ENCODE results near the gene TRNP1.

Gene TRNP1

GRCh38 chr1:26994787-26995517, 1.5 kb downstream of the TRNP1 start:
- H3K4me3 ChIP-seq (ENCODE audit: low read depth, low read length), result peak overlapping the region; percentile 86
- H3K27me3 ChIP-seq (ENCODE audit: control insufficient read depth, insufficient read depth, low read length), result peaks cover 18% of the 10 kb centered on the region; the same call in 1 of the 2 replicates
- H3K27ac ChIP-seq (ENCODE audit: low read depth, low read length), result no peak overlapping the region
- peaks cover 62% of the 10 kb centered on the region for H3K4me1 ChIP-seq (ENCODE audit: control insufficient read depth, insufficient read depth, low read length)
- H3K36me3 ChIP-seq (ENCODE audit: control insufficient read depth, insufficient read depth, low read length), result peaks cover 5% of the 10 kb centered on the region; the same call in 1 of the 2 replicates
- H3K9ac ChIP-seq (ENCODE audit: low read length), result peak overlapping the region; percentile 81
- H3K9me3 ChIP-seq (ENCODE audit: control insufficient read depth, insufficient read depth, low read depth, low read length), result no peaks in the 10 kb centered on the region

- peak overlapping the region; percentile 12 for H3K9ac ChIP-seq (ENCODE audit: low read length)
- no peak overlapping the region for H3K27ac ChIP-seq (ENCODE audit: low read depth, low read length)
- H3K27me3 ChIP-seq (ENCODE audit: control insufficient read depth, insufficient read depth, low read length), result peaks cover 18% of the 10 kb centered on the region; the same call in 1 of the 2 replicates
- H3K4me3 ChIP-seq (ENCODE audit: low read depth, low read length), result peak overlapping the region; percentile 86
- peaks cover 14% of the 10 kb centered on the region for H3K36me3 ChIP-seq (ENCODE audit: control insufficient read depth, insufficient read depth, low read length)
- H3K9me3 ChIP-seq (ENCODE audit: control insufficient read depth, insufficient read depth, low read depth, low read length), result no peaks in the 10 kb centered on the region
- peaks cover 70% of the 10 kb centered on the region for H3K4me1 ChIP-seq (ENCODE audit: control insufficient read depth, insufficient read depth, low read length)
Observed at GRCh38 chr1:26996024-26996423, 2.5 kb downstream of the TRNP1 start.

- Histone ChIP-seq H3K4me1 (ENCODE audit: control insufficient read depth, insufficient read depth, low read length) (peaks cover 70% of the 10 kb centered on the region), H3K36me3 (ENCODE audit: control insufficient read depth, insufficient read depth, low read length) (peaks cover 14% of the 10 kb centered on the region), H3K9me3 (ENCODE audit: control insufficient read depth, insufficient read depth, low read depth, low read length) (no peaks in the 10 kb centered on the region), H3K4me3 (ENCODE audit: low read depth, low read length) (no peak overlapping the region), H3K9ac (ENCODE audit: low read length) (no peak overlapping the region), H3K27ac (ENCODE audit: low read depth, low read length) (no peak overlapping the region), H3K27me3 (ENCODE audit: control insufficient read depth, insufficient read depth, low read length) (peaks cover 16% of the 10 kb centered on the region; the same call in 1 of the 2 replicates)
Observed at GRCh38 chr1:26996665-26997064, 3.2 kb downstream of the TRNP1 start.

- Histone ChIP-seq H3K36me3 (ENCODE audit: control insufficient read depth, insufficient read depth, low read length) (peaks cover 22% of the 10 kb centered on the region), H3K9ac (ENCODE audit: low read length) (peak overlapping the region; percentile 51), H3K27me3 (ENCODE audit: control insufficient read depth, insufficient read depth, low read length) (peaks cover 12% of the 10 kb centered on the region; the same call in 1 of the 2 replicates), H3K4me3 (ENCODE audit: low read depth, low read length) (peak overlapping the region; percentile 20; the same call in 1 of the 2 replicates), H3K9me3 (ENCODE audit: control insufficient read depth, insufficient read depth, low read depth, low read length) (no peaks in the 10 kb centered on the region), H3K4me1 (ENCODE audit: control insufficient read depth, insufficient read depth, low read length) (peaks cover 73% of the 10 kb centered on the region), H3K27ac (ENCODE audit: low read depth, low read length) (peak overlapping the region; percentile 94)
Observed at GRCh38 chr1:26998429-26999300, 5.2 kb downstream of the TRNP1 start.

- Histone ChIP-seq H3K4me1 (ENCODE audit: control insufficient read depth, insufficient read depth, low read length) (peaks cover 81% of the 10 kb centered on the region), H3K27me3 (ENCODE audit: control insufficient read depth, insufficient read depth, low read length) (peaks cover 10% of the 10 kb centered on the region; the same call in 1 of the 2 replicates), H3K36me3 (ENCODE audit: control insufficient read depth, insufficient read depth, low read length) (peaks cover 29% of the 10 kb centered on the region), H3K4me3 (ENCODE audit: low read depth, low read length) (peak overlapping the region; percentile 20), H3K9ac (ENCODE audit: low read length) (peak overlapping the region; percentile 74), H3K27ac (ENCODE audit: low read depth, low read length) (peak overlapping the region; percentile 94), H3K9me3 (ENCODE audit: control insufficient read depth, insufficient read depth, low read depth, low read length) (no peaks in the 10 kb centered on the region)
Observed at GRCh38 chr1:26999440-26999987, 6.0 kb downstream of the TRNP1 start.

GRCh38 chr1:27000090-27000816, 6.8 kb downstream of the TRNP1 start:
- Histone ChIP-seq H3K4me3 (ENCODE audit: low read depth, low read length) (no peak overlapping the region), H3K4me1 (ENCODE audit: control insufficient read depth, insufficient read depth, low read length) (peaks cover 84% of the 10 kb centered on the region), H3K27ac (ENCODE audit: low read depth, low read length) (peak overlapping the region; percentile 94), H3K27me3 (ENCODE audit: control insufficient read depth, insufficient read depth, low read length) (peaks cover 2% of the 10 kb centered on the region; the same call in 1 of the 2 replicates), H3K9ac (ENCODE audit: low read length) (peak overlapping the region; percentile 74), H3K9me3 (ENCODE audit: control insufficient read depth, insufficient read depth, low read depth, low read length) (no peaks in the 10 kb centered on the region), H3K36me3 (ENCODE audit: control insufficient read depth, insufficient read depth, low read length) (peaks cover 36% of the 10 kb centered on the region)

- Histone ChIP-seq H3K9ac (ENCODE audit: low read length) (peak overlapping the region; percentile 74), H3K4me3 (ENCODE audit: low read depth, low read length) (no peak overlapping the region), H3K27ac (ENCODE audit: low read depth, low read length) (peak overlapping the region; percentile 94), H3K9me3 (ENCODE audit: control insufficient read depth, insufficient read depth, low read depth, low read length) (no peaks in the 10 kb centered on the region), H3K27me3 (ENCODE audit: control insufficient read depth, insufficient read depth, low read length) (no peaks in the 10 kb centered on the region; the same call in 1 of the 2 replicates), H3K4me1 (ENCODE audit: control insufficient read depth, insufficient read depth, low read length) (peaks cover 84% of the 10 kb centered on the region), H3K36me3 (ENCODE audit: control insufficient read depth, insufficient read depth, low read length) (peaks cover 39% of the 10 kb centered on the region)
Observed at GRCh38 chr1:27000817-27001460, 7.4 kb downstream of the TRNP1 start.

GRCh38 chr1:27001570-27002360, 8.3 kb downstream of the TRNP1 start:
- Histone ChIP-seq H3K9me3 (ENCODE audit: control insufficient read depth, insufficient read depth, low read depth, low read length) (no peaks in the 10 kb centered on the region), H3K4me3 (ENCODE audit: low read depth, low read length) (no peak overlapping the region), H3K4me1 (ENCODE audit: control insufficient read depth, insufficient read depth, low read length) (peaks cover 84% of the 10 kb centered on the region), H3K9ac (ENCODE audit: low read length) (peak overlapping the region; percentile 9), H3K27ac (ENCODE audit: low read depth, low read length) (no peak overlapping the region), H3K36me3 (ENCODE audit: control insufficient read depth, insufficient read depth, low read length) (peaks cover 47% of the 10 kb centered on the region), H3K27me3 (ENCODE audit: control insufficient read depth, insufficient read depth, low read length) (no peaks in the 10 kb centered on the region)

- peak overlapping the region; percentile 31 for H3K9ac ChIP-seq (ENCODE audit: low read length)
- H3K36me3 ChIP-seq (ENCODE audit: control insufficient read depth, insufficient read depth, low read length), result peaks cover 48% of the 10 kb centered on the region
- no peaks in the 10 kb centered on the region for H3K9me3 ChIP-seq (ENCODE audit: control insufficient read depth, insufficient read depth, low read depth, low read length)
- H3K4me1 ChIP-seq (ENCODE audit: control insufficient read depth, insufficient read depth, low read length), result peaks cover 81% of the 10 kb centered on the region
- no peaks in the 10 kb centered on the region for H3K27me3 ChIP-seq (ENCODE audit: control insufficient read depth, insufficient read depth, low read length)
- peak overlapping the region; percentile 76 for H3K27ac ChIP-seq (ENCODE audit: low read depth, low read length)
- H3K4me3 ChIP-seq (ENCODE audit: low read depth, low read length), result no peak overlapping the region; the same call in 1 of the 2 replicates
Observed at GRCh38 chr1:27003745-27004470, 10.4 kb downstream of the TRNP1 start.
